SH-SY5Y (cell line): ENCODE data around the gene GFRA3.

Experiments used
- GATA2 ChIP-seq: IDR thresholded peaks from 2 replicates; pipeline ENCODE4 v1.6.1; 2011; ENCODE audit warnings: mild to moderate bottlenecking, low read depth, low read length
- GATA3 ChIP-seq: IDR thresholded peaks from 2 replicates; pipeline ENCODE4 v1.6.1; 2011; ENCODE audit warnings: low read depth, mild to moderate bottlenecking, low read length, moderate library complexity

Gene GFRA3

DNA sequence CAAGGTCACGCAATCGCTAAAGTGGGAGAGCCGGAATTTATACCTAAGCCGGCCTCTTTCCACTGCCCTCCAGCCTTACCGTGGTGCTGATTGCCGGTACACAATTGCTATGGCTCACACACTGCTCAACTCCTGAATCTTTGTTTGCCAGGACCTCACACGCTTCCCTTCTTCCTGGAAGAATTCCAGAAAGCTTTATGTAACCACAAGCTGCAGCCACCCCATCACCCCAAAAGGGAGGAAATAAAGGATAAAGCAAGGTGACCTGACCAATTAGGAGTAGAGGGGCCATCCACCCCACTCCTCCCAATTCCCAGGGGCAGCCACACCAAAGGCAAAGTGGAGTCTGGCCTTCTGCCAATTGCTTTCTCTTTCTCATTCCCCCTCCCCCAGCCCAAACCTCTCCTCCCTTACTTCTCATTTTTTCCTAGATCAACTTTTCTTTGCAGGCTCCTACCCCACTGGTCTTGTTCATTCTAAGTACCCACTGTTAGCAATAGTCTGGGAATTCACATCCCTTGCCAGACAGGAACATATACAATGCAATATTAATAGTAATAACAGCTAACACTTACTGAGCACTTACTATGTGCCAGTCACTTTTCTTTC is 43.3 kb downstream of the GFRA3 start:
- no peak for TF ChIP-seq GATA2
- no peak for TF ChIP-seq GATA3

DNA sequence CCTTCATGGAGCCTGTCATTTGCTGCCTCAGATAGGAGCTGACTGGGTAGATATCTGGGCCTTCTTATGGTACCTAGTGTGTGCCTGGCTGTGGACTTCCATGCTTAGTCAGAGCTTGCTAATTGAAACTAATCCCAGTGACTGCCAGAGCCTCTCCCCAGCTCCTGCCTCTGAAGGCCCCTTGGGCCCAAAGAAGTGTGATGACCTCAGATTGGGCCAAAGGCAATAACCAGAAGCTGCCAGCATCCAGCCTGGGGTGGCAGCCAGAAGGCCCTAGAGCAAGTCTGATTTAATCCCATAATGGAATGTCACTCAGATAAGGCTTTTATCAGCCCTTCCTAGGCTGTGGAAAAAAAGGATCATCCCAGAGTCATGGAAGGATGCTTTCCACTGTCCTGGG is 44.2 kb downstream of the GFRA3 start:
- no peak for TF ChIP-seq GATA3
- TF ChIP-seq GATA2: peak; percentile 77

DNA sequence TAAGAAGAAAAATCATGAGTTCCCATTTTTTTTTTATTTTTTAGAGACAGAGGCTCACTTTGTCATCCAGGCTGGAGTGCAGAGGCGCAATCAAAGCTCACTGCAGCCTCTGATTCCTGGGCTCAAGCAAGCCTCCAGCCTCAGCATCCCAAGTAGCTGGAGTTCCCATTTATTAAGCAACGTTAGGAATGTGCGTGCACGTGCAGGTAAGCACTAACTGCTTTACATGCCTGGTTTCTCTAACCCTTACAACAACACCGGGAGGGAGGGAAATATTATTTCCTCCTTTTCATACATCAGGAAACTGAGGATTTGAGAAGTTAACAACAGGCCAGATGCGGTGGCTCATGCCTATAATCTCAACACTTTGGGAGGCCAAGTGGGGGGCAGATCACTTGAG is 45.0 kb downstream of the GFRA3 start:
- TF ChIP-seq GATA3: no peak

DNA sequence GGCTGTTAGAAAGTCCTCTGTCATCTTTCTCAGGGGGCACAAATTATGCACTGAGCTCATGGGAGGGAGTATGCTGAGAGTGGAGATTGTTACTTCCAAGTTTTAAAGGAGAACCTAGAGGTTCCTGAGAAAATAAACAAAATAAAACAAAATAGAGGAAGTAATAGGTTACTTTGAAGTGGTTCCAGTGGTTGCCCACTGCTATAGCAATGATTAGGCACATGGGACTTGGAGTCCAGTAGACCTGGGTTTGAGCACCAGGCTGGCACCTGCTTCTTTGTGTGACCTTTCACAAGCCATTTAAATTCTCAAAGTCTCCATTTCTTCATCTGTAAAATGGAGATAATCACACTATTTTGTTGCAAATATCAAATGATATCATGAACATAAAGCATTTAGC is 47.5 kb downstream of the GFRA3 start:
- TF ChIP-seq GATA3: no peak
- no peak for TF ChIP-seq GATA2

DNA sequence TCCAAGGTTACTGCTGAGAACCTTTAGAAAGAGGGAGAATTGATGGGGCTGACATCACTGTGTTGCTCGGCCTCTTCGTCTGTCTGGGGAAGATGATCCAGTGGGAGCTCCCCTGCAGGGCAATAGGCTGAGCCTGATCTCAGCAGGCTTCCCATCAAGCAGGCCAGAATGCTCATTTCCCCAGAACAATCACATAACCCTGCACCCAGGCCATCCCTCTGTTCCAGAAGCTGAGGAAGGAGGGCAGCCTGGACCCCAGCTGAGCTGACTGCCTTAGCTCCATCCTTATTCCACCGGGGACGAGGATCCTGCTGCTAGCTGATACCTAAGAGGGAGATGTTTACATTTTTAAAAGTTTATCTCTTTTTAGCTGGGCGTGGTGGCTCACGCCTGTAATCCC is 49.7 kb downstream of the GFRA3 start:
- no peak for TF ChIP-seq GATA2
- TF ChIP-seq GATA3: no peak

DNA sequence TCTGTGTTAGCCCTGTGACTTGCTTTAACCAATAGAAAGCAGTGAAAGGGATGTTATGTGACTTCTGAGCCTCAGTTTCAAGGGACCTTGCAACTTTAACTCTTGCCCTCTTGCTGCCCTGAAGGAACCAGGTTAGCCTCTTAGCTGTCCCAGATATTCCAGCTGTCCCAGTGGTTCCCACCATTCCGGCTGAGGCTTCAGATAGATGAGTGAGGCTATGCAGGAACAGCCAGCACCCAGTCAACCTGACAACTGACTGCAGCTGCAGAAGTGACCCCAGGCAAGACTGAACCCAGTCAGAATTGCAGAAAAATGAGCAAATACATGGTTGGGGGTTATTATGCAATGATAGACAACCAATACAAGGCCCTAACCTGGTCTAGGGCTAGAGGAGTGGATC is 50.9 kb downstream of the GFRA3 start:
- TF ChIP-seq GATA3 (no peak), GATA2 (no peak)

DNA sequence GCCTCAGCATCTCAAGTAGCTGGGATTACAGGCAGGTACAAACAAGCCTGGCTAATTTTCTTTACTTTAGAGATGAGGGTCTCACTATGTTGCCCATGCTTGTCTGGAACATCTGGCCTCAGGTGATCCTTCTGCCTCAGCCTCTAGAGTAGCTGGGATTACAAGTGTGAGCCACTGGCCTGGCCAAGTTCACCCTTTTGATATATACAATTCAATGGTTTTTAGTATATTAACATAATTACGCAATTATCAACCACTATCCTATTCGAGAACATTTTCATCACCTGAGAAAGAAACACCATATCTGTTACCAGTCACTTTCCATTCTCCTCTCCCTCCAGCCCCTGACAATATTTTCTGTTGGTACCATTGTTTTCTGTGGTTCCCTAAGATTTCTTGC is 57.6 kb downstream of the GFRA3 start:
- TF ChIP-seq GATA2 (no peak), GATA3 (no peak)

DNA sequence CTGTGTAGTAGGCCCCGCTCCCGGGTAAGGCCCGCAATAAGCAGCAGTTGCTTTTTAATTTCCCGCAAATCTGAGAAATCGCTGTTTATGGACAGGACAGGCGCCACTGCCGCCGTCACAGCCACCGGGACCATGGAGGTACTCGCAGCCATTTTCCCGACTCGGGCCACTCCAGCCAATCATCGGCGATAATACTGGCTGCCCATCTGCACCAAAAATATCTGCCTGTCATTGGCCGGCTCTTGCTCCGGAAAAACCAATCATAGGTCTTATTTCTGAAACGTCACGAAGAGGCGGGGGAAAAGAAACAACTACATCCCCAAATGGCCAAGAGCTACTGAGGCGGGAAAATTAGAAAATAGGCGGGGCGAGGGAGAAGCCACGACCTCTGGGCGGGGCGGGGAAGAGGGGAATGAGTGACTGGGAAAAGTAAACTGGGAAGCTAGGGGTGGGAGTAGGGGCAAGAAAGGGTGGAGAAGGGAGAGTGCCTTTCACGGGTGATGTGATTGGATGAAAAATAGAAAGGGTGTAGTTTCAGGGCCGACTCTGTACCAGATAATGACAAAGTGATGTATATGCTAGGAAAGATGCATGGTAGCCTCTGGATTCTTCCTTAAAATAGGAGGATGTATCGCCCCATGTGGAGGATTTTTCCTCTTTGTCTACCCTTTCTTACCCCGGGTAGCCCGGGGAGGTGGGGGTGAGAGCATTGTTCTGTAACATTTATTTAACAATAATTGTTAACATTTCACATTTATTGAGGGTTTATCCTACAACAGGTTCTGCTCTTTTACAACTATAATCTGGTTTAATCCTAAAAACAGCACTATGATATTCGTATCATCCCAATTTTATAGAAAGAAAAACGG is 61.0 kb downstream of the GFRA3 start, which contains the start of gene CDC23:
TSS of gene CDC23 (minus strand) at position 163 of the 869 bp plus-strand sequence. CDS start at position 152, 11 bp downstream.
- TF ChIP-seq GATA3 (no peak), GATA2 (no peak)

DNA sequence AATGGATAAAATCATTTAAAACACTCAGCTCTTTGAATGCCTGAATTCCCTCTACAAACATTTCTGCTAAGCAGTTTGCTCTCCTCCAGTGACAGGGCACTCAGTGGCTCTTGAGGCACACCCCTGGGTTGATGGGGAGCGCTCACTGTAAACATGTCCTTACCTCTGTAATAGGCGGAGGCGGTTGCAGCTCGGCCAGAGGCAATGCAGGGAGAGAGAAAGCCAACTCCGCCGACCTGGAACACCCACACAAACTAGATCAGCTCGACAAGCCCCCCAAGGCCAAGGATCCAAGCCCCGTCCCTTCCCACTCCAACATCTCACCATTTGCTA is 61.6 kb downstream of the GFRA3 start:
- TF ChIP-seq GATA3: no peak
- TF ChIP-seq GATA2: no peak

DNA sequence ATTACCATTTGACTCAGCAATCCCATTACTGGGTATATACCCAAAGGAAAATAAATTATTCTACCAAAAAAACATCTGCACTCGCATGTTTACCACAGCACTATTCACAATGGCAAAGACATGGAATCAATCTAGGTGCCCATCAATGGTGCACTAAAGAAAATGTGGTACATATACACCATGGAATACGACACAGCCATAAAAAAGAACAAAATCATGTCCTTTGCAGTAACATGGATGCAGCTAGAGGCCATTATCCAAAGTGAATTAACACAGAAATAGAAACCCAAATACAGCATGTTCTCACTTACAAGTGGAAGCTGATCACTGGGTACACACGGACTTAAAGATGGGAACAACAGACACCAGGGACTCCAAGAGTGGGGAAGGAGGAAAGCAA is 63.4 kb downstream of the GFRA3 start:
- TF ChIP-seq GATA2 (no peak), GATA3 (no peak)
